OCI-M1 (cell line): ENCODE data around the gene HHLA2.
A peak's percentile ranks its signal among the peaks of the same experiment; 100 is the strongest.

ENCODE experiments used
- DNase-seq: peaks from one replicate; lab custom pipeline; 2025; lab: John Stamatoyannopoulos, UW

The HHLA2 gene

DNA sequence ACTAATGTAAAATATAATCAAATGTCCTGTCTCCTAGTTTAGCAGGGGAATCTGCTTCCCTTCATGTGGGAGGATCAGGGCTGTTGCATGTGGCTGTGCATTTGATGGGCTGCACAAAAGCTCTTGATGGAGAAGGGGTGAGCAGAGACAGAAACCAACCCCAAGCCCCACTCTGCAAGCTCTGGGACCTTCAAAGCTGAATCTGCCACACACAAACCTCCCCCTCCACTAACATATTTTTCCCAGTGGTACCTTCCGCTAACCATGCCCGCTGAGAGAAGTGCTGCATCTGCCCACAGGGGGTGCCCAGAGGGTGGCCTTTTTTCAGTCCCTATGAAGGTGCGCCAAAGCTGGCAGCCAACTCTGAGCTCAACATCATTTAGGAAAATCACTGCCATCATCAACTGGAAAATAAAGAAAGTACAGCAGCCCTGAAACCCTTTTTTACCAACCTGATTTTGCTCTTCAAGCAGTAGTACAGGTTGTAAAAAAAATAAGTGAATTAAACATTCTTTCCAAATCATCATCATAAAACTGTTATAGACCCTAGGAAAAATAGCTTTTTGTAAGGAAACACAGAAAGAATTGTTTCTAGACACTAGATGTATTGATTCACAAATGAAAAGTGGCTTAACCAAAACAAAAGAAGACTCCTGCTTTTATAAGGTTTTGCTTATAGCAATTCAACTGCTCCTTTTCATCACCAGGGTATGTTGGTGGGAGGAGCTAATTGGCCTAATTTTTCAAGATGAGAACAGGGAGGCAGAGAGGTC, 97.0 kb downstream of the HHLA2 start:
- no peak for DNase-seq

GRCh38 chr3:108394016-108394415, 97.7 kb downstream of the HHLA2 start:
- DNase-seq, result no peak

DNA sequence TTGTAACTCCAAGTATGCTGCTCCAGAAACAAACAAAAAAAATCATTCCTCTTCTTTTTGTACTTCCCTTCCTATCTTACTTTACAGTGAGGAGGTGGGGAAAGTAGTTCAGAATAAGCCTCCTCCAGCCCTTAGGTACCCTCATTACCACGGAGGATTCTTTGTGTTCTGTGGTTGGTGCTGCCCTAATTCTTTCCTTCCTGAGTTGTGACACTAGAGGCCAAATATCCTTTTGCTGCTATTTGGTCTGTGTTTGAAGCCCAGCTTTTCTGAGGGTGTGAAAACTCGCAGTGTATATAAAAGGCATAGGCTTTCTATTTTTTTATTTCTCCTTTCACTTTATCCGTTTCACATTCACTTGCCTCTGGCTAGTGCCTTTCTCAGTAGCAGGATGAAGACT, 98.2 kb downstream of the HHLA2 start:
- DNase-seq, result no peak

- no peak for DNase-seq
Observed at GRCh38 chr3:108396336-108396735, 100.0 kb downstream of the HHLA2 start.

- DNase-seq, result no peak
Observed at GRCh38 chr3:108398510-108398909, 102.2 kb downstream of the HHLA2 start.

- no peak for DNase-seq
Observed at GRCh38 chr3:108401836-108402235, 105.5 kb downstream of the HHLA2 start.

GRCh38 chr3:108403198-108403597, 106.8 kb downstream of the HHLA2 start:
- DNase-seq, result no peak

- DNase-seq, result no peak
Observed at GRCh38 chr3:108403686-108404345, 107.5 kb downstream of the HHLA2 start.

DNA sequence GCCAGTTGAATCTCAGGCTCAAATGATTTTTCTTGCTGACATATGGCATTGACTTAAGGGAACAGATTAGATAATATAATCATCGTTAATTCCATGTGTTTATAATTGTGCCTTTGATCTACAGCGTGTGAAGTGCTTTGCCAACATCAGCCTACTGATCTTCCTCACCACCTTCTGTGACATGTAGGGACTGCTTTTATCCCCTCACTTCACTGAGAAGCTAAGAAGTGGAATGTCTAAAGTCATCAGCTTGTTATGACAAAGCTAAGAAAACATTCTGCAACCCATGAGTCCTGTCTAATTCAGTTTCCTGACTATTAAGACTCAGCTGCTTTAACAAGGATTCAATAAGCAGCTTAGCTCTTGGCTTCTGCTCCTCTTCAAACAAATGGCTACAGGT, 108.0 kb downstream of the HHLA2 start:
- no peak for DNase-seq

DNA sequence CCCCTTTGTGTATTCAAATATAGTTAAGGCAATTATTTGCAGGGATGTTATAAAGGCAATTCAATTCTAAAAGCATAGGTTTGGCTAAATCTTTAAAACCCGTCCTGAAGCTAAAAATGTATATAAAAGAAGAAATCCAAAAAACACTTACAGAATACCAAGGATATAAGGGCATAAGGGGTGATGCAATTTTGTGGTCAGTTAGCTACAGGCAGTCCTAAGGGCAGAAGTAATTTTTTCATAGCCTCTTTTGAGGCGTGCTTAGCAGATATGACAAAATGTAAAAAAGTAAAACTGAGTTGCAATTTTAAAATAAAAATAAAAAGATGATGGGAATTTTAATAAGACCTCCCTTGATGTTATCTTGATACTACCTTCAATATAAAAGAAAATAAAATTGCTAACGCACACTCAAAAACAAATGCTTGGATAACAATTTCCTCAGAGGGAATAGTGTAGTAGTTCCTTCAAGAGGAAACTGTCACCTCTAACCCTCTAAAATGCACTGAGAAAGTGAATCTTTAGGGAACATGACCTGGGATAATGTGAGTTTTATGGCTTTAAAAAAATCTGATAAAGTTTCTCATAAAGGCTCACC, 109.8 kb downstream of the HHLA2 start:
- DNase-seq, result peak; percentile 67

- DNase-seq, result peak; percentile 89
Observed at GRCh38 chr3:108406661-108407206, 110.4 kb downstream of the HHLA2 start.

- peak; percentile 80 for DNase-seq
Observed at GRCh38 chr3:108407886-108408285, 111.5 kb downstream of the HHLA2 start.

DNA sequence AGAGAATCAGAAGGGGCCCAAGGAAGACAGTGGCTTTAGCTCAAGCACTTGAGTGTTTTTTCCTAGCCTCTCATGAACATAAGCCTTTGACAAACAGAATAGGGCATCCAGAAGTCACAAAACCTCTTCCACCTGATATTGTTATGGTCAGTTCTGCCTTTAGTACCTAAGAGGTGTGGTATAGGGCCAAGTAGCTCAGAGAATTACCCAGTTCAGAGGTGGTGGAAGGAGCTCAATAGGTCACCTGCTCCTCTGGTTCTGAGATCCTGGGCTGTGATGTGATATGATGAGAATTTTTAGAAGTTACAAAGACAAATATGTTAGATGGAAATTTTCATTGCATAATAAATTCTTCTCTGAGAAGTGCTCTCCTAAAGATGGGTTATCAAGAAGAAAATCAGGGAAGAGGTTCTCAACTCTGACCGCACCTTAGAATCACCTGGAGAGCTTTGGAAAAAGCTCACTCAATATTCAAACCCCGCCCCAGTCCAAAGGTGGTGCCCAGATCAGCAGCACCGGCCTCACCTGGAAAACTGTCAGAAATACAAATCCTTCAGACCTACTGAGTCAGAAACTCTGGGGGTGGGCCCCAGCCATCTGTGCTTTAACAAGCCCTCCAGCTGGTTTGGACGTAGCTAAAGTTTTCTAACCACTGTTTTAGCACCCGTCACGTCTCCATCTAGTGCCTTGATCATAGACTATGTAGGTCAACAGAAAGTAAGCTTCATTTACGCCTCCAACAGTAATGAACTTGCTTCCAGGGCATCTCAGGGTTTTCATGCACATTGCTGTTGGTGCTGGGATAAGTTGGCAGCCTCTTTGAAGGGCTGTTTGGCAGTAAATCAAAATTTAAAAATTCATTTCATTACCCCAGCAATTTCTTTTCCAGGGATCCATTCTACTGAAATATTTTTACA, 112.8 kb downstream of the HHLA2 start:
- DNase-seq, result no peak

- no peak for DNase-seq
Observed at GRCh38 chr3:108409800-108410178, 113.4 kb downstream of the HHLA2 start.

- DNase-seq, result no peak
Observed at GRCh38 chr3:108410531-108410984, 114.2 kb downstream of the HHLA2 start.

DNA sequence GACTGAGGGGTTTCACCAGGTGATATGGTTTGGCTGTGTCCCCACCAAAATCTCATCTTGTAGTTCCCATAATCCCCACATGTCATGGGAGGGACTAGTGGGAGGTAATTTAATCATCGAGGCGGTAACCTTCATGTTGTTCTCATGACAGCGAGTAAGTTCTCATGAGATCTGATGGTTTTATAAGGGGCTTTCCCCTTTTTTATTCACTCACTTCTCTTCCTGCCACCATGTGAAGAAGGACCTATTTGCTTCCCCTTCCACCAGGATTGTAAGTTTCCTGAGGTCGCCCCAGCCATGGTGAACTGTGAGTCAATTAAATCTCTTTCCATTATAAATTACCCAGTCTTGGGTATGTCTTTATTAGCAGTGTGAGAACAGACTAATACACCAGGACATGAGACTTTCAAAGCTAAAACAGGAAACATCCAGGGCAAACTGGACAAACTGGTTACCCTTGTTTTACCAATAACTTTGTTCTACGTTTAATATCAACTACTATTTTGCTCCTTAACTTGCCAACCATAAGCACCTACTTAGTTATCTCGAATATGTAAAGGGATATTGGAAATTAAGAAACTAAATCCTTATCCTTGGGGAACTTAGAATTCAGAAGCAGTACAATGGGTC, 115.9 kb downstream of the HHLA2 start:
- DNase-seq, result no peak

GRCh38 chr3:108414007-108414406, 117.7 kb downstream of the HHLA2 start:
- DNase-seq, result no peak

GRCh38 chr3:108415661-108416060, 119.3 kb downstream of the HHLA2 start:
- DNase-seq, result no peak

GRCh38 chr3:108416111-108416869, 119.9 kb downstream of the HHLA2 start:
- DNase-seq, result no peak

DNA sequence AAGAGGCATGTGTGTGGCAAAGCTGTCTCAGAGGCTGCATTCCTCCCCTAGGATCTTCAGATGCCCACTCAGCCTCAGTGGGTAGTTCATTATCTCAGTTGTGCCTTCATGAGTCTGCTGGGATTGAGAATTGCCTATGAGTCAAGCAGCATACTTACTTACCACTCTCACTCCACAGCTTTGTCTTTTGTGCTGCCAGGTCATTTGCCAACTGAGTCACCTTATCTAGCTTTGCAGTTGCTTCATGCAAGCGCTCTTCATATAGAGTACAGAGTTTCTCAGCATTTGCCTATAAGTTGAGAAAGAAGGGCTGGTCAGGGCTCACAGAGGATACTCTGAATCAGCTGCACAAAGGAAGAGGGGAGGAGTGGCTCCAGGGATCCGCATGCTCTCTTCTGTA, 124.6 kb downstream of the HHLA2 start:
- DNase-seq, result peak; percentile 88
